Measurements from ENCODE around the gene SIVA1.

The SIVA1 gene

GRCh38 chr14:104771918-104772706 is 19.2 kb downstream of the SIVA1 start:
- TF ChIP-seq, protein P1, sequence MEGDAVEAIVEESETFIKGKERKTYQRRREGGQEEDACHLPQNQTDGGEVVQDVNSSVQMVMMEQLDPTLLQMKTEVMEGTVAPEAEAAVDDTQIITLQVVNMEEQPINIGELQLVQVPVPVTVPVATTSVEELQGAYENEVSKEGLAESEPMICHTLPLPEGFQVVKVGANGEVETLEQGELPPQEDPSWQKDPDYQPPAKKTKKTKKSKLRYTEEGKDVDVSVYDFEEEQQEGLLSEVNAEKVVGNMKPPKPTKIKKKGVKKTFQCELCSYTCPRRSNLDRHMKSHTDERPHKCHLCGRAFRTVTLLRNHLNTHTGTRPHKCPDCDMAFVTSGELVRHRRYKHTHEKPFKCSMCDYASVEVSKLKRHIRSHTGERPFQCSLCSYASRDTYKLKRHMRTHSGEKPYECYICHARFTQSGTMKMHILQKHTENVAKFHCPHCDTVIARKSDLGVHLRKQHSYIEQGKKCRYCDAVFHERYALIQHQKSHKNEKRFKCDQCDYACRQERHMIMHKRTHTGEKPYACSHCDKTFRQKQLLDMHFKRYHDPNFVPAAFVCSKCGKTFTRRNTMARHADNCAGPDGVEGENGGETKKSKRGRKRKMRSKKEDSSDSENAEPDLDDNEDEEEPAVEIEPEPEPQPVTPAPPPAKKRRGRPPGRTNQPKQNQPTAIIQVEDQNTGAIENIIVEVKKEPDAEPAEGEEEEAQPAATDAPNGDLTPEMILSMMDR (IDR thresholded peaks at IDR 0.05; ENCODE audit: insufficient read depth, low read length, poor library complexity, severe bottlenecking) = no peak
- Histone ChIP-seq H3K36me3 (ENCODE audit: control insufficient read depth, insufficient read depth, low read length) (peaks cover 36% of the 10 kb centered on the region), H3K27me3 (replicated peaks; ENCODE audit: control insufficient read depth, insufficient read depth, low read length) (no peaks in the 10 kb centered on the region), H3K4me3 (replicated peaks; ENCODE audit: low read depth, low read length) (no peak overlapping the region)
- DNase-seq (ENCODE audit: extremely low read depth, insufficient read length) = no peak

GRCh38 chr14:104772707-104773504 is 20.0 kb downstream of the SIVA1 start:
- no peak overlapping the region for H3K4me3 ChIP-seq (replicated peaks; ENCODE audit: low read depth, low read length)
- peaks cover 36% of the 10 kb centered on the region for H3K36me3 ChIP-seq (ENCODE audit: control insufficient read depth, insufficient read depth, low read length)
- TF ChIP-seq, protein P1 (IDR thresholded peaks at IDR 0.05; ENCODE audit: insufficient read depth, low read length, poor library complexity, severe bottlenecking) = no peak
- no peak for DNase-seq (ENCODE audit: extremely low read depth, insufficient read length)
- H3K27me3 ChIP-seq (replicated peaks; ENCODE audit: control insufficient read depth, insufficient read depth, low read length) = no peaks in the 10 kb centered on the region

DNA sequence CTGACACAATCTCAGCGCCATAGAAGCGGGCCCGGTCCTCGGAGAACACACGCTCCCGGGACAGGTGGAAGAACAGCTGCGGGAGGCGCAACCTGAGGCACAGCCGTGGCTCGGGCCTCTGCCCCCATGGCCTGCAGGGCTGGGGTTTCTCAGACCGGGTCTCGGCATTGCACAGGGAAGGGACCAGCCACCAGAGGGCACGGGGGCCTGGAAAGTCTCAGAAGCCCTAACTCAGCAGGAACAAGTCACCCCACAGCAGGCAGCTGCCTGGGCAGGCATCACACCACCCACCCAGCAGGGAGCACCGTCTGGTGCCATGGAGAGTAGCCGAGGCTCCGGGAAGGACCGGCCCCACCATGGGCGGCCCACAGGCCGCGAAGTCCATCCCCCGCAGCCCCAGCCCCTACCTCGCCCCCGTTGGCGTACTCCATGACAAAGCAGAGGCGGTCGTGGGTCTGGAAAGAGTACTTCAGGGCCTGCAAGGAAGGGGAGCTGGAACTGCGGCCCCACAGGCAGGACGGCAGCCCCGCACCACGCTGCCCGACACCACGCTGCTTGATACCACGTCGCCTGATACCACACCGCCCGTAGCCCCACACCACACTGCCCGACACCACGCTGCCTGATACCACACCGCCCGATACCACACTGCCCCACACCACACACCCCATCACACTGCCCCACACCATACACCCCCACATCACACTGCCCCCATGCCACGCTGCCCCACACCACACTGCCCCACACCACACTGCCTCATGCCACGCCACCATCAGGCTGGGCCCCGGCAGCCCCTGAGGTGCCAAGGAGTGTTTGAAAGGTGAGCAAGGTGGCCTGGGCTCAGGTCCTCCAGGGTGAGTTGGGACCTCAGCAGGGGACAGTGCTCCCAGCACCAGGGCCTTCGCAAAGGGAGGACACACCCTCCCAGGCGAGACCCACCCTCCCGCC is 20.8 kb downstream of the SIVA1 start:
- Histone ChIP-seq H3K36me3 (ENCODE audit: control insufficient read depth, insufficient read depth, low read length) (peaks cover 36% of the 10 kb centered on the region), H3K4me3 (replicated peaks; ENCODE audit: low read depth, low read length) (no peak overlapping the region), H3K27me3 (replicated peaks; ENCODE audit: control insufficient read depth, insufficient read depth, low read length) (no peaks in the 10 kb centered on the region)
- TF ChIP-seq, protein P1 (IDR thresholded peaks at IDR 0.05; ENCODE audit: insufficient read depth, low read length, poor library complexity, severe bottlenecking) = no peak
- no peak for DNase-seq (ENCODE audit: extremely low read depth, insufficient read length)

GRCh38 chr14:104774453-104775072 is 21.6 kb downstream of the SIVA1 start:
- H3K36me3 ChIP-seq (ENCODE audit: control insufficient read depth, insufficient read depth, low read length) = peaks cover 36% of the 10 kb centered on the region
- H3K27me3 ChIP-seq (replicated peaks; ENCODE audit: control insufficient read depth, insufficient read depth, low read length) = no peaks in the 10 kb centered on the region
- TF ChIP-seq, protein P1 (IDR thresholded peaks at IDR 0.05; ENCODE audit: insufficient read depth, low read length, poor library complexity, severe bottlenecking) = no peak
- DNase-seq (ENCODE audit: extremely low read depth, insufficient read length) = no peak
- H3K4me3 ChIP-seq (replicated peaks; ENCODE audit: low read depth, low read length) = no peak overlapping the region

GRCh38 chr14:104775073-104775489 is 22.1 kb downstream of the SIVA1 start:
- Histone ChIP-seq H3K27me3 (replicated peaks; ENCODE audit: control insufficient read depth, insufficient read depth, low read length) (no peaks in the 10 kb centered on the region), H3K36me3 (ENCODE audit: control insufficient read depth, insufficient read depth, low read length) (peaks cover 39% of the 10 kb centered on the region), H3K4me3 (replicated peaks; ENCODE audit: low read depth, low read length) (no peak overlapping the region)
- TF ChIP-seq, protein P1 (IDR thresholded peaks at IDR 0.05; ENCODE audit: insufficient read depth, low read length, poor library complexity, severe bottlenecking) = no peak
- DNase-seq (ENCODE audit: extremely low read depth, insufficient read length) = no peak
